HG02840 (cell line): ENCODE measurements around the gene DGAT2.

Experiments
- ATAC-seq: cut with Tn5 transposase; IDR thresholded peaks from one replicate; pipeline ENCODE4 v1.9.1; 2021; ENCODE audit warnings: mild to moderate bottlenecking, moderate library complexity, moderate number of reproducible peaks; ENCODE audit not compliant: unreplicated experiment, low FRiP score

DGAT2 gene

GRCh38 chr11:75797116-75797515 lies 28.5 kb downstream of the DGAT2 start:
- no peak for ATAC-seq

- no peak for ATAC-seq
These were observed 29.2 kb downstream of the DGAT2 start for GRCh38 chr11:75797792-75798191.

GRCh38 chr11:75800136-75800675 lies 31.6 kb downstream of the DGAT2 start:
- no peak for ATAC-seq

GRCh38 chr11:75800728-75801361 lies 32.3 kb downstream of the DGAT2 start:
- ATAC-seq: no peak

GRCh38 chr11:75801362-75802020 lies 32.9 kb downstream of the DGAT2 start:
- ATAC-seq: no peak

GRCh38 chr11:75802021-75802912 lies 33.7 kb downstream of the DGAT2 start:
- ATAC-seq: no peak

- ATAC-seq: no peak
These were observed 34.6 kb downstream of the DGAT2 start for GRCh38 chr11:75802913-75803820.

GRCh38 chr11:75809111-75809510 lies 40.5 kb downstream of the DGAT2 start:
- no peak for ATAC-seq

GRCh38 chr11:75809991-75810390 lies 41.4 kb downstream of the DGAT2 start:
- no peak for ATAC-seq

GRCh38 chr11:75810637-75811390 lies 42.2 kb downstream of the DGAT2 start:
- no peak for ATAC-seq

- no peak for ATAC-seq
These were observed 42.9 kb downstream of the DGAT2 start for GRCh38 chr11:75811485-75811884.

- no peak for ATAC-seq
These were observed 44.0 kb downstream of the DGAT2 start for GRCh38 chr11:75812542-75813040.

- ATAC-seq: no peak
These were observed 44.5 kb downstream of the DGAT2 start for GRCh38 chr11:75813124-75813523.

- no peak for ATAC-seq
These were observed 45.1 kb downstream of the DGAT2 start for GRCh38 chr11:75813622-75814039.

GRCh38 chr11:75814363-75814676 lies 45.7 kb downstream of the DGAT2 start:
- ATAC-seq: peak; percentile 26

GRCh38 chr11:75814677-75815344 lies 46.2 kb downstream of the DGAT2 start, which contains the start of gene UVRAG:
UVRAG (plus strand) TSS chr11:75815210; CDS start chr11:75815408, 198 bp downstream.
- ATAC-seq: peak; percentile 85

GRCh38 chr11:75815345-75816168 lies 47.0 kb downstream of the DGAT2 start:
- ATAC-seq: peak; percentile 21
